ENCODE results near the gene ANKRD18B.
"Not testable (repeated sequence)": the region's sequence is repeated elsewhere in the genome, so short reads cannot be mapped to it uniquely, and the experiment has no call there.

ANKRD18B gene

GRCh38 chr9:33614001-33614687, 90.1 kb downstream of the ANKRD18B start:
- Histone ChIP-seq H3K4me3 (ENCODE audit: low read depth, low read length, poor library complexity, severe bottlenecking) (no peak overlapping the region), H3K27ac (ENCODE audit: low read depth, low read length, poor library complexity, severe bottlenecking) (no peak overlapping the region), H3K9me2 (ENCODE audit: low read depth, low read length) (no peaks in the 10 kb centered on the region), H3K9me3 (ENCODE audit: low read length) (no peaks in the 10 kb centered on the region), H4K20me1 (ENCODE audit: insufficient read depth, low read length) (no peaks in the 10 kb centered on the region), H3K4me1 (ENCODE audit: insufficient read depth, low read length, severe bottlenecking) (no peaks in the 10 kb centered on the region), H3K27me3 (ENCODE audit: insufficient read depth, low read length) (no peaks in the 10 kb centered on the region), H3K36me3 (ENCODE audit: insufficient read depth, low read length) (no peaks in the 10 kb centered on the region), H3F3A (ENCODE audit: insufficient read depth, low read length) (no peaks in the 10 kb centered on the region), H2AFZ (ENCODE audit: low read length) (no peak overlapping the region), H3K79me2 (ENCODE audit: insufficient read depth, low read length) (no peaks in the 10 kb centered on the region), H3K9ac (ENCODE audit: low read length) (no peak overlapping the region), H3K4me2 (ENCODE audit: low read length) (no peak overlapping the region)
- no peak for TF ChIP-seq EZH2 (IDR thresholded peaks at IDR 0.05; ENCODE audit: borderline replicate concordance, low read length)
- TF ChIP-seq CTCF (IDR thresholded peaks at IDR 0.05; ENCODE audit: low read length): no peak

- H3K4me1 ChIP-seq (ENCODE audit: insufficient read depth, low read length, severe bottlenecking); H3K36me3 ChIP-seq (ENCODE audit: insufficient read depth, low read length); H3K9ac ChIP-seq (ENCODE audit: low read length); H3K9me3 ChIP-seq (ENCODE audit: low read length); H3K4me3 ChIP-seq (ENCODE audit: low read depth, low read length, poor library complexity, severe bottlenecking); H3K27ac ChIP-seq (ENCODE audit: low read depth, low read length, poor library complexity, severe bottlenecking); H3K9me2 ChIP-seq (ENCODE audit: low read depth, low read length); H3K27me3 ChIP-seq (ENCODE audit: insufficient read depth, low read length); H3K4me2 ChIP-seq (ENCODE audit: low read length); H3F3A ChIP-seq (ENCODE audit: insufficient read depth, low read length); H4K20me1 ChIP-seq (ENCODE audit: insufficient read depth, low read length); H2AFZ ChIP-seq (ENCODE audit: low read length); H3K79me2 ChIP-seq (ENCODE audit: insufficient read depth, low read length): not testable (repeated sequence)
Observed at GRCh38 chr9:33618370-33618769, 94.3 kb downstream of the ANKRD18B start.

GRCh38 chr9:33619666-33620404, 95.8 kb downstream of the ANKRD18B start:
- Histone ChIP-seq H4K20me1 (ENCODE audit: insufficient read depth, low read length) (no peaks in the 10 kb centered on the region), H3K79me2 (ENCODE audit: insufficient read depth, low read length) (no peaks in the 10 kb centered on the region), H3K4me2 (ENCODE audit: low read length) (no peak overlapping the region), H3K9me3 (ENCODE audit: low read length) (no peaks in the 10 kb centered on the region), H3K9ac (ENCODE audit: low read length) (no peak overlapping the region), H3K4me1 (ENCODE audit: insufficient read depth, low read length, severe bottlenecking) (no peaks in the 10 kb centered on the region), H3K27ac (ENCODE audit: low read depth, low read length, poor library complexity, severe bottlenecking) (no peak overlapping the region), H3K27me3 (ENCODE audit: insufficient read depth, low read length) (no peaks in the 10 kb centered on the region), H2AFZ (ENCODE audit: low read length) (no peak overlapping the region), H3K36me3 (ENCODE audit: insufficient read depth, low read length) (no peaks in the 10 kb centered on the region), H3K4me3 (ENCODE audit: low read depth, low read length, poor library complexity, severe bottlenecking) (no peak overlapping the region), H3K9me2 (ENCODE audit: low read depth, low read length) (no peaks in the 10 kb centered on the region), H3F3A (ENCODE audit: insufficient read depth, low read length) (no peaks in the 10 kb centered on the region)
- no peak for TF ChIP-seq EZH2 (IDR thresholded peaks at IDR 0.05; ENCODE audit: borderline replicate concordance, low read length)
- no peak for TF ChIP-seq CTCF (IDR thresholded peaks at IDR 0.05; ENCODE audit: low read length)
